ENCODE measurements around the gene ISCU. TPM values are rescaled to one million over a fixed set of nuclear protein-coding genes. Genes with fewer than 3 reads are reported as not detected.

ISCU gene
- 62.9 and 63.5 TPM in 2 replicates for total RNA-seq

DNA sequence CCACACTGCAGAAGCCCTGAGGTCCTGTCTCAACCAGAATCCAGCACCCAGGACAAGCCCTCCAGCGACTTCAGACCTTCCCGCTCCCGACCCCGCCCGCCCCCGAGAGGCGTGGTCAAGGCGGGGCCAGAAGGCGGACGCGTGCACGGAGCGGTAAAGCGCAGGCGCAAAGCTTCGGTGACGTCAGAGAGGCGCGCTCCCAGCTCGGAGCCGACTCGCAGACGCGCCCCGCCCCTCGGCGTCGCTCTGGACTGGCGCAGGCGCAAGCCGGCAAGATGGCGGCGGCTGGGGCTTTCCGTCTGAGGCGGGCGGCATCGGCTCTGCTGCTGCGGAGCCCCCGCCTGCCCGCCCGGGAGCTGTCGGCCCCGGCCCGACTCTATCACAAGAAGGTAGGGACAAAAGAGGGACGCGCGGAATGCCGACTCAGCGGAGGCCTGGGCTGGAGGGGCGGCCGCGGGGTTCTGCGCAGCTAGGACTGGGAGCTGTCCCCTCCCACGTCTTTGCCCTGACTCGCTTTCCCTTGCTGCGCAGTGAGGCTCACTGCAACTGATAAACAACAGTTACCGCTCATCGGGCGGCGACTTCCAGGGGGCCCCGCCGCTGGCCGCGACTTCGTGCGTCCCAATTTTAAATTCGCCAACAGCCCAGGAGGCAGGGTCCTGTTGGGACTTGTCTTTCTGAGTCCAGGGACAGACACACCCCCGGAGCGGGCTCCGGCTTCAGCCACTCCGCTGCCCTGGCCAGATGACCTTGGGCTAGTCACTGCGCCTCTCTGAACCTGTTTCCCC, at the start of gene ISCU:
ISCU (plus strand) TSS at position 249 of the 788 bp plus-strand sequence; CDS start at position 276, 27 bp downstream.
- Mint-ChIP-seq H3K27me3 (ENCODE audit: low read depth) (no peaks in the 10 kb centered on the region), H3K27ac (peak within 1 kb of the TSS; percentile 100), H3K36me3 (ENCODE audit: low read depth) (peaks cover 58% of the 10 kb centered on the region), H3K9me3 (no peaks in the 10 kb centered on the region), H3K4me1 (ENCODE audit: low read depth) (peaks cover 23% of the 10 kb centered on the region), H3K4me3 (ENCODE audit: low read depth) (peak within 1 kb of the TSS; percentile 100)
- peak; percentile 98 for DNase-seq (ENCODE audit: low spot score)
- intact Hi-C loops (cut with micrococcal nuclease) = loop anchor here (1.0 to 5.0 kb wide), 10 partner anchors 56 to 531 kb away; partner anchors contain the start of genes ALKBH2, CORO1C, SSH1 and USP30

DNA sequence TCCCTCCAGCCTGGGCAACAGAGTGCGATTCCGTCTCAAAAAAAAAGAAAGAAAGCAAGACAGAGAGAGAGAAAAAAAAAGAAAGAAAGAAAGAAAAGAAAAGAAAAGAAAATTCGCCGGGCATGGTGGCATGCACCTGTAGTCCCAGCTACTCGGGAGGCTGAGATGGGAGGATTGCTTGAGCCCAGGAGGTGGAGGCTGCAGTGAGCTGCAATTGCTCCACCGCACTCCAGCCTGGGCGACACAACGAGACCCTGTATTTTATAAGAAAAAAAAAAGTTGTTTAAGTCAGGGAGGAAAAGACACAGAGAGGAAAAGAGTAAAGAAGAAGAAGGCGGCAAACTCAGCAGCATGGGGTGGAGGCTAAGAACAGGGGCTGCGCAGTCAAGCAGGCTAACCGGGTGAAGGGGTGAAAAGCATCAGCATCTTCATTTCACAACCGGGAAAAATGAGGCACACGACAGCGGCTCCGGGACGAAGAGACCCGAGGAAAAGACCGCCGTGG, 47.9 kb upstream of the ISCU start:
- DNase-seq (ENCODE audit: low spot score) = no peak
- intact Hi-C loops (cut with micrococcal nuclease) = loop anchor here (5.0 to 10.0 kb wide), 2 partner anchors 522 to 840 kb away; no protein-coding TSS in a partner anchor
- peaks cover 15% of the 10 kb centered on the region for H3K36me3 Mint-ChIP-seq (ENCODE audit: low read depth)
- H3K27me3 Mint-ChIP-seq (ENCODE audit: low read depth) = no peaks in the 10 kb centered on the region
- peaks cover 27% of the 10 kb centered on the region for H3K4me1 Mint-ChIP-seq (ENCODE audit: low read depth)
- no peaks in the 10 kb centered on the region for H3K9me3 Mint-ChIP-seq
- H3K4me3 Mint-ChIP-seq (ENCODE audit: low read depth) = peak overlapping the region; percentile 86
- H3K27ac Mint-ChIP-seq = peak overlapping the region; percentile 60

DNA sequence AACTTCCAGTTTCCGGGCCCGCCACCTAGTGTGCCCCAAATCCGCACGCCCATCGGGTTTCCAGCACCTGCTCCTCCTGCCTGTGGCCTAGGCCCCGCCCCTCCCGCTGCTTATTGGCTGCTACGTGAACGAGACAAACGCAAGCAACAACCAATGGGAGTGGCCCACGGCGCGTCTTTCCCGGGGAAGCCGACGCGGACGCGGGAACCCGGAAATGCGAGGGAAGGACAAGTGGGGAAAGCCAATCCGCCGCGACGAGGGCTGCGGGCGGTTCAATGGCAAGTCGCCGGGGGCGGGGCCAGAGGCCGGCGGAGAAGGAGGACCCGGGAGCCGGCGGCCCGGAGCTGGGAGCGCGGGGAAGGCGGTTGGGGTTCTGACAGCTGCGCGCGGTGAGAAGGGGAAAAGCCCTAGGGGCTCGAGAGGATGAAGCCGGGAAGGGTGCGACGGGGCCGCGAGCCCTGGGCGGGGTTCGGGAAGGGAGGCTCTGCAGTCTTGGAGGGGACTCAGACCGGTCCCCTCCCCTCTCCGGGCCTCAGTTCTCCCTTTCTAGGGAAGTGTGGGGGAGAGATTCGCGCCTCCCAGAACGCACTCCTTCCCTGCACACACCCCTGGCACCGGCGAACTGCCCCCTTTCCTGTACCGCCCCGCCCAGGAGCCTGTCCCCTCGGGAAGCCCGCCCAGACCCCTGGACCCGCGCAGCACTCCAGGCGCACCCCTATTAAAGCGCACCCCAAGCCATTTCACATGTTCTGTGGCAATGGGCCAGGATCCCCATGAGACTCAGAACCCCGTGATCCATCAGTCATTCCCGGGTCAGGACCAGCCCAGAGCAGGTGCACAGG, 47.2 kb upstream of the ISCU start, which contains the start of gene FICD:
FICD (plus strand) TSS at position 305 of the 842 bp plus-strand sequence. CDS start 1,696 bp downstream, outside the sequence.
- Mint-ChIP-seq H3K27me3 (ENCODE audit: low read depth) (no peaks in the 10 kb centered on the region), H3K4me3 (ENCODE audit: low read depth) (peak within 1 kb of the TSS; percentile 86), H3K4me1 (ENCODE audit: low read depth) (peaks cover 27% of the 10 kb centered on the region), H3K36me3 (ENCODE audit: low read depth) (peaks cover 21% of the 10 kb centered on the region), H3K27ac (peak within 1 kb of the TSS; percentile 78), H3K9me3 (no peaks in the 10 kb centered on the region)
- intact Hi-C loops (cut with micrococcal nuclease) = loop anchor here (1.0 to 10.0 kb wide), 5 partner anchors 46 to 1057 kb away; partner anchors contain the start of genes ALKBH2, MMAB, MVK and SART3
- DNase-seq (ENCODE audit: low spot score) = peak; percentile 99

DNA sequence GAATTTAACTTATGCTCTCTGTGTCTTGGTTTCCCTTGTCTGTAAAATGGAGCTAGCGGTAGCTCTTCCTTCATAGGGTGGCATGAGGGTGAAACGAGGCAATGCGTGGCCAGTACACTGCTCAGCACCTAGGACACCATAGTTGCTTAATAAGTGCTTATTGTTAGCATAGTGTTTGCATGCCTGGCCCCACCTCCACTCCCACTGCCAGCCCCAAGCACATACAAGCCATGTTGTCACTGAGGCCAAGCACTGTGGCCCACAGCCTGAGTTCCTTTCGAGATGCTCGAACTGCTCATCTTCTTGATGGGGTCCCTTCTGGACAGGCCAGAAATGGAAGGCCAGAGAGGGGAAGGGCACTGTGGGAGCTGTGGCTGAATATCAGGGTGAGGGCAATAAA, 46.5 kb upstream of the ISCU start:
- peaks cover 28% of the 10 kb centered on the region for H3K36me3 Mint-ChIP-seq (ENCODE audit: low read depth)
- intact Hi-C loops (cut with micrococcal nuclease) = loop anchor here (1.0 to 10.0 kb wide), 4 partner anchors 45 to 1056 kb away; partner anchors contain the start of genes ALKBH2, MMAB, MVK and SART3
- no peaks in the 10 kb centered on the region for H3K9me3 Mint-ChIP-seq
- no peaks in the 10 kb centered on the region for H3K27me3 Mint-ChIP-seq (ENCODE audit: low read depth)
- DNase-seq (ENCODE audit: low spot score) = no peak
- peaks cover 27% of the 10 kb centered on the region for H3K4me1 Mint-ChIP-seq (ENCODE audit: low read depth)
- H3K27ac Mint-ChIP-seq = peak overlapping the region; percentile 69
- H3K4me3 Mint-ChIP-seq (ENCODE audit: low read depth) = peak overlapping the region; percentile 86

DNA sequence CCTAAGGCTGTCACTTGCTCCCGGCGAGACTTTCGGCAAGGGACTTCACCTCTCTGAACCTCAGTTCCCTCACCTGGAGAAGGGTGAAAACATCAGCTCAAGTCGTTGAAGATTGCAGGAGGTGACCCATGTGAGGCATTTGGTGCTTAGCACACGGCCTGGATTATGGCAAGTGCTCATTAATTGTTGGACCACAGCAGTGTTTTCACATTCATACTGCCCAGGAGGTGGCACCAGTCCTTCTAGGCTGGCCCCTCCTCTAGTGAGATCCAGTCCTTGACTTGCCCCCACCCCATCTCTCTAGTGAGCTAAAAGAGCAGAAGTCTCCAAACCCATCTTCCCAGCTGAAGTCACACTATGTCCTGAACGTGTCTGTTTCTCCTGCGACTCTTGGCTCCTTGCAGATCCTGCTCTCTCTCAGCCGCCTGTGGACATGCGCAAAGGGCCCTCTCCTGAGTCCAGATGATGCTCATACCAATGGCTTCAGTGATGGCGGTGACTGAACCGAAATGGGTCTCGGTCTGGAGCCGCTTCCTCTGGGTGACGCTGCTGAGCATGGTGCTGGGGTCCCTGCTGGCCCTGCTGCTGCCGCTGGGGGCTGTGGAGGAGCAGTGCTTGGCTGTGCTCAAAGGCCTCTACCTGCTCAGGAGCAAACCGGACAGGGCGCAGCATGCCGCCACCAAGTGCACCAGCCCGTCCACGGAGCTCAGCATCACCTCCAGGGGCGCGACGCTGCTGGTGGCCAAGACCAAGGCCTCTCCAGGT, 45.7 kb upstream of the ISCU start:
- H3K27me3 Mint-ChIP-seq (ENCODE audit: low read depth) = no peaks in the 10 kb centered on the region
- no peak overlapping the region for H3K27ac Mint-ChIP-seq
- peak overlapping the region; percentile 86 for H3K4me3 Mint-ChIP-seq (ENCODE audit: low read depth)
- DNase-seq (ENCODE audit: low spot score) = no peak
- intact Hi-C loops (cut with micrococcal nuclease) = loop anchor here (5.0 to 10.0 kb wide), 3 partner anchors 576 to 1056 kb away; partner anchors contain the start of genes ALKBH2, MMAB and MVK
- H3K4me1 Mint-ChIP-seq (ENCODE audit: low read depth) = peaks cover 25% of the 10 kb centered on the region
- H3K9me3 Mint-ChIP-seq = no peaks in the 10 kb centered on the region
- peaks cover 34% of the 10 kb centered on the region for H3K36me3 Mint-ChIP-seq (ENCODE audit: low read depth)

DNA sequence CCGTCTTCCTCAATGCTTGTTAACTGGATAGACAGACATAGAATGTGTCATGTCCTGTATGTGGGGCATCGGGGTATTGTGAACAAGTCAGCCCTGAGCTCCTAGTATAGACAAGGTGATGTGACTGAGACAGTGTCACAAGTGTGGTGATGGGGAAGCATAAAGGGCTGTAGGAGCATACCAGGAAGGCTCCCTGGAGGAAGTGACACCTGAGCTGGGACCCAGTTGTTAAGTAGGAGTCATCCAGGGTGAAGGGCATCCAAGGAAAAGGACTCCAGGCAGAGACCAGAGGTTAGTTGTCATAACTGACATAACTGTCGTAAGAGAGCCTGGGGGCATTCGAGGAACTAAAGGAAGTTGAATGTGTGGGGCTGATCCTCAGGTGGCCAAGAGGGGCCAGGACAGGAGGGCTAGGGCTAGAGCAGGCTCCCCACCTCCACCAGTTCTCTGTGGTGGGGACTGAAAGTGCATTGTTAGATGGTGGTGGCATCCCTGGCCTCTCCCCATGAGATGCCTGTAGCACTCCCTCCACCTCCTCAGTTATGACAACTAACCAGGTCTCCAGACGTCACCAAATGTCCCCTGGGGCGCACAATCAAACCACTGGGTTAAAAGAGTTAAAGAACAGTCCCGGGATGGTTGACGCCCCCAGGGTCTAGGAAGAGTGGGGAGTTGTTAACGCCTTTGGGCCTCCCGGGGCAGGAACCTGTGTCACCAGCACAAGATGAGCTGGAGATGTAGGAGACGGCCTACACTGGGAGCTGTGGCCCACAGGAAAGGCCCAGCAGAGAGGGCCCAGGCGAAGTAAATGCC, 44.9 kb upstream of the ISCU start:
- Mint-ChIP-seq H3K36me3 (ENCODE audit: low read depth) (peaks cover 41% of the 10 kb centered on the region), H3K4me1 (ENCODE audit: low read depth) (peaks cover 19% of the 10 kb centered on the region), H3K27ac (no peak overlapping the region), H3K4me3 (ENCODE audit: low read depth) (peak overlapping the region; percentile 86), H3K27me3 (ENCODE audit: low read depth) (no peaks in the 10 kb centered on the region), H3K9me3 (no peaks in the 10 kb centered on the region)
- DNase-seq (ENCODE audit: low spot score) = no peak
- intact Hi-C loops (cut with micrococcal nuclease) = loop anchor here (5.0 to 10.0 kb wide), 3 partner anchors 575 to 1055 kb away; partner anchors contain the start of genes ALKBH2, MMAB and MVK

DNA sequence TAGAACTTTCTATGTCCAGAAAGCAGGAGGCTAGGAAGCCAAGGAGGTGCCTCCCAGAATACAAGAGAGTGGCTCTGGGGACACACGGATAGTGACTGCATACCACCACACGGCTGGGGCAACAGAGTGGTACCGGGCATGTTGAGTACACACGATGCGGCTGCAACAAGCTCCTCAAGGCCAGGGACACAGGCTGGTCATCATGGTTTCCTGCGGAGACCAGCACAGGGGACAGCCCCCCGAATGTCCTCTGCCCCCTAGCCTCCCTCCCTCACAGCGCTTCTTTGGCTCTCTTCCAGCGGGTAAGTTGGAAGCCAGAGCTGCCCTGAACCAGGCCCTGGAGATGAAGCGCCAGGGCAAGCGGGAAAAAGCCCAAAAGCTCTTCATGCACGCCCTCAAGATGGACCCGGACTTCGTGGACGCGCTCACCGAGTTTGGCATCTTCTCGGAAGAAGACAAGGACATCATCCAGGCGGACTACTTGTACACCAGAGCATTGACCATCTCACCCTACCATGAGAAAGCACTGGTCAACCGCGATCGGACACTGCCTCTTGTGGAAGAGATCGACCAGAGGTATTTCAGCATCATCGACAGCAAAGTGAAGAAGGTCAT, 44.2 kb upstream of the ISCU start:
- Mint-ChIP-seq H3K27ac (no peak overlapping the region), H3K36me3 (ENCODE audit: low read depth) (peaks cover 47% of the 10 kb centered on the region), H3K4me1 (ENCODE audit: low read depth) (peaks cover 18% of the 10 kb centered on the region), H3K4me3 (ENCODE audit: low read depth) (no peak overlapping the region), H3K9me3 (no peaks in the 10 kb centered on the region), H3K27me3 (ENCODE audit: low read depth) (no peaks in the 10 kb centered on the region)
- no peak for DNase-seq (ENCODE audit: low spot score)
- intact Hi-C loops (cut with micrococcal nuclease) = loop anchor here (5.0 to 10.0 kb wide), 3 partner anchors 574 to 1054 kb away; partner anchors contain the start of genes ALKBH2, MMAB and MVK

DNA sequence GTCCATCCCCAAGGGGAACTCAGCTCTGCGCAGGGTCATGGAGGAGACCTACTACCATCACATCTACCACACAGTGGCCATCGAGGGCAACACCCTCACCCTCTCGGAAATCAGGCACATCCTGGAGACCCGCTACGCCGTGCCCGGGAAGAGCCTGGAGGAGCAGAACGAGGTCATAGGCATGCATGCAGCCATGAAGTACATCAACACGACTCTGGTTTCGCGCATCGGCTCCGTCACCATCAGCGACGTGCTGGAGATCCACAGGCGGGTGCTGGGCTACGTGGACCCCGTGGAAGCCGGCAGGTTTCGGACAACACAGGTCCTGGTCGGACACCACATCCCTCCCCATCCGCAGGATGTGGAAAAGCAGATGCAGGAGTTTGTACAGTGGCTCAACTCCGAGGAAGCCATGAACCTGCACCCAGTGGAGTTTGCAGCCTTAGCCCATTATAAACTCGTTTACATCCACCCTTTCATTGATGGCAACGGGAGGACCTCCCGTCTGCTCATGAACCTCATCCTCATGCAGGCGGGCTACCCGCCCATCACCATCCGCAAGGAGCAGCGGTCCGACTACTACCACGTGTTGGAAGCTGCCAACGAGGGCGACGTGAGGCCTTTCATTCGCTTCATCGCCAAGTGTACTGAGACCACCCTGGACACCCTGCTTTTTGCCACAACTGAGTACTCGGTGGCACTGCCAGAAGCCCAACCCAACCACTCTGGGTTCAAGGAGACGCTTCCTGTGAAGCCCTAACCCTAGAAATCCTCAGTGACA, 43.5 kb upstream of the ISCU start:
- peaks cover 54% of the 10 kb centered on the region for H3K36me3 Mint-ChIP-seq (ENCODE audit: low read depth)
- no peaks in the 10 kb centered on the region for H3K9me3 Mint-ChIP-seq
- no peak overlapping the region for H3K4me3 Mint-ChIP-seq (ENCODE audit: low read depth)
- intact Hi-C loops (cut with micrococcal nuclease) = loop anchor here (5.0 to 10.0 kb wide), 3 partner anchors 573 to 1053 kb away; partner anchors contain the start of genes ALKBH2, MMAB and MVK
- peaks cover 16% of the 10 kb centered on the region for H3K4me1 Mint-ChIP-seq (ENCODE audit: low read depth)
- H3K27ac Mint-ChIP-seq = no peak overlapping the region
- H3K27me3 Mint-ChIP-seq (ENCODE audit: low read depth) = no peaks in the 10 kb centered on the region
- DNase-seq (ENCODE audit: low spot score) = no peak

DNA sequence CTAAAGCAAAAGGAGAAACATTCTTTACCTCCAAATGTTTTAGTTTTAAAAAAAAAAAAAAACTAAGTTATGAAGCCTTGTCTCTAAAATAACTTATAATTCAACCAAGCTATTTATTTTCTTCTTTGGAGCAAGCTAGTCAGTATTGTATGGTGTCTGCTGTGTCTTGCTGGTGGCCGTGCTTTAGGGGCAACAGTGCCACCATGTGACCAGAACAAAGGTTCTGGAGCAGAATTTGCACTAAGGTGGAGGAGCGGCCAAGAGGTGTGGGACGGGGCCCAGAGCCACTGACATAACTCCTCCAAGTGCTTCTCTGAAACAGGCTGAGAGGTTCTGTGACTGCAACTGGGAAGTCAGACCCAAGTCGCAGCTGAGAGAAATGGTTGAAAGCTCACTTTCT, 42.8 kb upstream of the ISCU start:
- DNase-seq (ENCODE audit: low spot score) = no peak
- Mint-ChIP-seq H3K9me3 (no peaks in the 10 kb centered on the region), H3K27ac (no peak overlapping the region), H3K4me3 (ENCODE audit: low read depth) (no peak overlapping the region), H3K27me3 (ENCODE audit: low read depth) (no peaks in the 10 kb centered on the region), H3K4me1 (ENCODE audit: low read depth) (peaks cover 12% of the 10 kb centered on the region), H3K36me3 (ENCODE audit: low read depth) (peaks cover 59% of the 10 kb centered on the region)
- intact Hi-C loops (cut with micrococcal nuclease) = loop anchor here (5.0 to 10.0 kb wide), 3 partner anchors 573 to 1053 kb away; partner anchors contain the start of genes ALKBH2, MMAB and MVK

DNA sequence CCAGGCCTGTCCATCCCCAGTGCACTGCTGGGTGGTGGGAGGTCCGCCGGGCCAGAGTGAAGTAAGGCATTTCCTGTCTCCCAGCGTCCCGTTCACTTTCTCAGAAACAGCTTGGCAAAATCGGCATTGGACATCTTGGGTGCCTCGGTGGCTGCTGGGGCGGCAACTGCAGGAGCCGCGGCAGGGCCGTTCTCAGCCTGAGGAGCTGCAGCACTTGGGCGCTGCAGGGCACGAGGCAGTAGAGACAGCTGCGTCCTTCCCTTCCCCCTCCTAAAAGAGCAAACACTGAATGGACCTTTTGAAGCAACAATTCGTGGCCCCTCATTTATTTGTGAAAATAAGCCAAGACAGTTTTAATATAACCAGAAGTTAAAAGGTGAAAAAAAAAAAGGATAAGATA, 39.0 kb upstream of the ISCU start:
- peaks cover 6% of the 10 kb centered on the region for H3K4me1 Mint-ChIP-seq (ENCODE audit: low read depth)
- H3K27me3 Mint-ChIP-seq (ENCODE audit: low read depth) = no peaks in the 10 kb centered on the region
- DNase-seq (ENCODE audit: low spot score) = no peak
- intact Hi-C loops (cut with micrococcal nuclease) = no loop called here
- no peak overlapping the region for H3K27ac Mint-ChIP-seq
- no peak overlapping the region for H3K4me3 Mint-ChIP-seq (ENCODE audit: low read depth)
- no peaks in the 10 kb centered on the region for H3K9me3 Mint-ChIP-seq
- H3K36me3 Mint-ChIP-seq (ENCODE audit: low read depth) = peaks cover 83% of the 10 kb centered on the region

Measured in activated T-helper 2 cell treated with anti-CD3 and anti-CD28 coated beads, Interferon-gamma antibody, Interleukin-2, Interleukin-4, amounts not matched to agents 10 μg/mL and 5 μg/mL and 100 μg/mL, durations not matched to agents 14 hours and 24 hours and 36 hours (primary cell).